Measurements from ENCODE around the gene NANS.

- no peak for TF ChIP-seq POLR2A (IDR thresholded peaks at IDR 0.05; ENCODE audit: low read length)
- TF ChIP-seq GATA1 (IDR thresholded peaks at IDR 0.05; ENCODE audit: low read depth, low read length), result no peak
These were observed 39.6 kb downstream of the NANS start for GRCh38 chr9:98096091-98096490.
